Activated CD4-positive, alpha-beta T cell treated with anti-CD3 and anti-CD28 coated beads, Interleukin-2, amount 50 U/mL, for 4 hours (primary cell): ENCODE results near the gene MUC5B.

Experiments
- DNase-seq, 2 experiments: peaks; one replicate each; pipeline ENCODE4 v3.0.0-alpha.2; 2020

The MUC5B gene

GRCh38 chr11:1303126-1303821, 80.4 kb downstream of the MUC5B start:
- DNase-seq, result no peak

- DNase-seq, result no peak
Measured at GRCh38 chr11:1303973-1304372, 81.1 kb downstream of the MUC5B start.

- DNase-seq, result no peak
Measured at GRCh38 chr11:1304380-1304779, 81.5 kb downstream of the MUC5B start.

GRCh38 chr11:1305063-1305495, 82.2 kb downstream of the MUC5B start:
- no peak for DNase-seq

GRCh38 chr11:1305501-1306056, 82.7 kb downstream of the MUC5B start:
- DNase-seq, result no peak

- DNase-seq, result no peak
Measured at GRCh38 chr11:1306186-1307162, 83.6 kb downstream of the MUC5B start.

- no peak for DNase-seq
Measured at GRCh38 chr11:1307163-1307870, 84.5 kb downstream of the MUC5B start.

- no peak for DNase-seq
Measured at GRCh38 chr11:1307998-1308742, 85.3 kb downstream of the MUC5B start.

GRCh38 chr11:1308743-1309497, 86.1 kb downstream of the MUC5B start:
- DNase-seq, result no peak

GRCh38 chr11:1309498-1310317, 86.8 kb downstream of the MUC5B start, which contains the start of gene TOLLIP:
TSS of gene TOLLIP (minus strand) at chr11:1309632. CDS start at chr11:1309498, 134 bp downstream.
- DNase-seq, result peak; percentile 95 to 96

- DNase-seq, result no peak
Measured at GRCh38 chr11:1310318-1310687, 87.4 kb downstream of the MUC5B start.

- peak; percentile 39 to 42 for DNase-seq
Measured at GRCh38 chr11:1310772-1311468, 88.1 kb downstream of the MUC5B start.
